SU-DHL-6 (cell line): ENCODE results near the gene RGS8.

Experiments used
- EZH2phosphoT487 ChIP-seq: fragments of 200-600 bp; sonication (generic), shearing (Covaris generic); conservative IDR thresholded peaks from 2 replicates; pipeline ENCODE4 v1.6.1; 2018; ENCODE audit warnings: mild to moderate bottlenecking, antibody characterized with exemption, low read length, moderate library complexity, mixed read lengths
- TF ChIP-seq, protein P1 (sequence below): fragments of 200-600 bp; sonication (generic); IDR thresholded peaks from one replicate; pipeline ENCODE4 v1.5.1; 2017; ENCODE audit warnings: antibody characterized with exemption, mild to moderate bottlenecking, low read length, moderate library complexity; ENCODE audit not compliant: insufficient read depth, poor library complexity, severe bottlenecking

DNA sequence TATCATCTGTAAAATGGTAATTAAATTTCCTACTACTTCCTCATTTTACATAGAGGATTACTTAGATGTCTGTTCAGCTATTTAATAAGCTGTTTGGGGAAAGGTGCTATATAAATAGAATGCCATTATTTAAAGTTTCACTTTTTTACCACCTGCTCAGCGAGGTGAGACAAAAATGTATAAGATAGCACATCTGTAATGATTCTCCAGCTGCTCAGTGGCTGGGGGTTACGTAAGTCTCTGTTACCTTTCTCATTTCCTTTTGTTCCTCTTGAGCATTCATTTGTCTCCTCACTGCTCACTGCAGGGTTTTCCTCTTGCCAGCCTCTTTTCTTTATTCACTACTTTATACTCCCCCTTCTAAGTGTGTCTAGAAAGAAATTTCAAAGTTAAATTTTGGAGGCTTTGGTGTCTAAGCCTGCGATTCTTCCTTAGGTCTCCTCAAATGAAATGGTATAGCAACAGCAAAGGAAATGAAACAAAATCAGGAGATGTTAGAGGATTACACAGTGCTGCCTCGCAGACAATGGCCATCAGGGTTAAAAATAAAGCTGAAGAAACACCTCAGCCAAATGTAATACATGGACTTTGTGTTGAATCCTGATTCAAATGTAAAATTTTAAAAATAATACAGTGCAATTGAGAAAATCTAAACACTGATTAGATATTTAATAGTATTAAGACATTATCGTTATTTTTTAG, 6.8 kb downstream of the RGS8 start:
- TF ChIP-seq, protein P1, sequence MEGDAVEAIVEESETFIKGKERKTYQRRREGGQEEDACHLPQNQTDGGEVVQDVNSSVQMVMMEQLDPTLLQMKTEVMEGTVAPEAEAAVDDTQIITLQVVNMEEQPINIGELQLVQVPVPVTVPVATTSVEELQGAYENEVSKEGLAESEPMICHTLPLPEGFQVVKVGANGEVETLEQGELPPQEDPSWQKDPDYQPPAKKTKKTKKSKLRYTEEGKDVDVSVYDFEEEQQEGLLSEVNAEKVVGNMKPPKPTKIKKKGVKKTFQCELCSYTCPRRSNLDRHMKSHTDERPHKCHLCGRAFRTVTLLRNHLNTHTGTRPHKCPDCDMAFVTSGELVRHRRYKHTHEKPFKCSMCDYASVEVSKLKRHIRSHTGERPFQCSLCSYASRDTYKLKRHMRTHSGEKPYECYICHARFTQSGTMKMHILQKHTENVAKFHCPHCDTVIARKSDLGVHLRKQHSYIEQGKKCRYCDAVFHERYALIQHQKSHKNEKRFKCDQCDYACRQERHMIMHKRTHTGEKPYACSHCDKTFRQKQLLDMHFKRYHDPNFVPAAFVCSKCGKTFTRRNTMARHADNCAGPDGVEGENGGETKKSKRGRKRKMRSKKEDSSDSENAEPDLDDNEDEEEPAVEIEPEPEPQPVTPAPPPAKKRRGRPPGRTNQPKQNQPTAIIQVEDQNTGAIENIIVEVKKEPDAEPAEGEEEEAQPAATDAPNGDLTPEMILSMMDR: no peak
- no peak for TF ChIP-seq EZH2phosphoT487
